MM.1S (cell line): ENCODE results near the gene FBXW9.

ENCODE experiments used
- EZH2 ChIP-seq: fragments of 300-600 bp; sonication (generic); optimal IDR thresholded peaks from 2 replicates; pipeline ENCODE3; 2017; ENCODE audit warnings: low read depth, mild to moderate bottlenecking, antibody characterized with exemption, low read length, mixed read lengths
- EZH2phosphoT487 ChIP-seq: fragments of 300-600 bp; sonication (generic); IDR thresholded peaks from 2 replicates; pipeline ENCODE4 v1.6.1; 2018; ENCODE audit warnings: antibody characterized with exemption, low read length
- TF ChIP-seq, protein P1 (sequence below): fragments of 300-600 bp; sonication (generic); IDR thresholded peaks from 2 replicates; pipeline ENCODE4 v1.5.1; 2016; ENCODE audit warnings: antibody characterized with exemption, low read length, mixed read lengths

DNA sequence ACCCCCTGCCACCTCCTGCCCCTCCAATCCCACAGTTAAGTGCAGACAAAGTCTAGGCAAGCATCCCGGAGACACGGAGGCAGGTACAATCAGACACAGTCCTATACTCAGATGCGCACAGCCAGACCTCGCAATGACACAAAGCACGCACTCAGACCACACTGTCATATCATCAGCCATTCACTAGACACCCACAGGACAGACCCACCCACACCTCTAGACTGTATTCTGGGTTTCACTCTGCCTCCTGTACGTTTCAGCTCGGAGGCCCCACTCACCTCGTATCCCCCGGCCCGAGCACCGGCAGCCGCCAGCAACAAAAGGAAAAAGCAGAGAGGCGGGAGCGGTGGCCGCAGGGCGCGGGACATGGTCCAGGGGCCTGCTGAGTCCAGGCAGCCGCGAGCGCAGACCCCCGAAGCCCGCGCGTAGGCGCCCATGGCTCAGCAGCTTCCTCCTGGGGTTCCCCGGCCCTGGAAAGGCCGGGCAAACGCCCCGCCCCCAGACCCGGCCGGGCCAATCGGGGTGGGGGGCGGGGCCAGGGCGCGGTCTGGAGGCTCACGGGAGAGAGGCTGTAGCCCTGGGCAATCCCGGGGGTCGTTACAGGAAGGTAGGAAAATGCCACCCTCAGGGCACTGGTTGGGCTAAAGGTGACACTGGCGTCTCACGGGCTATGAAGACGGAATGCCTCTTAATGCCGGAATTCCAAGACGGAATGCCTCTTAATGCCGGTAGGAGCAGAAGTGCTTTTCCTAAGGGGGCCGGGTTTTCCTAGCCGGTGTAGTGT, 30.0 kb downstream of the FBXW9 start, which contains the start of the genes MAN2B1 and WDR83:
- TF ChIP-seq EZH2 (no peak), EZH2phosphoT487 (no peak)
- TF ChIP-seq, protein P1, sequence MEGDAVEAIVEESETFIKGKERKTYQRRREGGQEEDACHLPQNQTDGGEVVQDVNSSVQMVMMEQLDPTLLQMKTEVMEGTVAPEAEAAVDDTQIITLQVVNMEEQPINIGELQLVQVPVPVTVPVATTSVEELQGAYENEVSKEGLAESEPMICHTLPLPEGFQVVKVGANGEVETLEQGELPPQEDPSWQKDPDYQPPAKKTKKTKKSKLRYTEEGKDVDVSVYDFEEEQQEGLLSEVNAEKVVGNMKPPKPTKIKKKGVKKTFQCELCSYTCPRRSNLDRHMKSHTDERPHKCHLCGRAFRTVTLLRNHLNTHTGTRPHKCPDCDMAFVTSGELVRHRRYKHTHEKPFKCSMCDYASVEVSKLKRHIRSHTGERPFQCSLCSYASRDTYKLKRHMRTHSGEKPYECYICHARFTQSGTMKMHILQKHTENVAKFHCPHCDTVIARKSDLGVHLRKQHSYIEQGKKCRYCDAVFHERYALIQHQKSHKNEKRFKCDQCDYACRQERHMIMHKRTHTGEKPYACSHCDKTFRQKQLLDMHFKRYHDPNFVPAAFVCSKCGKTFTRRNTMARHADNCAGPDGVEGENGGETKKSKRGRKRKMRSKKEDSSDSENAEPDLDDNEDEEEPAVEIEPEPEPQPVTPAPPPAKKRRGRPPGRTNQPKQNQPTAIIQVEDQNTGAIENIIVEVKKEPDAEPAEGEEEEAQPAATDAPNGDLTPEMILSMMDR, result no peak
